Eye (tissue), 1 donor: ENCODE results near the gene TBKBP1.
"Not testable (repeated sequence)": the region's sequence is repeated elsewhere in the genome, so short reads cannot be mapped to it uniquely, and the experiment has no call there.

Source experiments
- DNase-seq: peaks from one replicate; pipeline ENCODE4 v3.0.0-alpha.2; 2015

The TBKBP1 gene

DNA sequence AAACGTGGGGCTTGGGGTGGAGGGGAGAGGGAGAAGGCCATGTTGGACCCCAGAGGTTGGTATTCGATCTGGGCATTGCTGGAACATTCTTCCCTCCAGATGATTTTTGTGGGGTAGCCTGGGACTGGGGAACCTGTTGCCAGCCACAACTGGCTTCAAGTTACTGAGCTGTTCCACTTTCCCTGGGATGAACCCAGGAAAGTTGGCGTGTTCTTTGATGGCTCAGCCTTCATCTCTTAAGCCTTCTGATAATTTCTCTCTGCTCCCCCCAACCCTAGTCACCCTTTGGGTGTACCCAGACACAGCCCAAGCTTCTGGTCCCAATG lies 41.1 kb downstream of the TBKBP1 start:
- DNase-seq: no peak

DNA sequence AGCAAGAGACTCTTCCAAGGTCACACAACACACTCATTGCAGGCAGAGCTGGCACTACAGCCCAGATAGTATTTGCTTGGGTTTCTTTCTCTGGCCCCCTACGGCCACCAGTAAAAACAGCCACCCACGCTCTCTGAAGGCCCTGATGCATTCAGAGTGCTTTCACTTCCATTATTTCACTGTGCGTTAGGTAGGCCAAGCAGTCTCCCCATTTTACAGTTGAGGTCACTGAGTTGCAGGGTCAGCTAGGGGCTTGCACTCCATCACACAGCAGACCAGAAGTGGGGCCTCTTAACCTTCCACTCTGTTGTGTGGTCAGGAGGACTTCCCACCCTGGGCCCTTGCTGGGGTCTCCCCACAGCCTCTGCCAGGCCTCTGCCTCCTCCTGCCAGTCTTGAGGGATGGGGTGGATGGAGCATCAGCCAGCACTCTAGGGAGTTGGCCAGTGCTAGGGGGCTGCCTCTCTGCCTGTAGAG lies 41.6 kb downstream of the TBKBP1 start:
- no peak for DNase-seq

DNA sequence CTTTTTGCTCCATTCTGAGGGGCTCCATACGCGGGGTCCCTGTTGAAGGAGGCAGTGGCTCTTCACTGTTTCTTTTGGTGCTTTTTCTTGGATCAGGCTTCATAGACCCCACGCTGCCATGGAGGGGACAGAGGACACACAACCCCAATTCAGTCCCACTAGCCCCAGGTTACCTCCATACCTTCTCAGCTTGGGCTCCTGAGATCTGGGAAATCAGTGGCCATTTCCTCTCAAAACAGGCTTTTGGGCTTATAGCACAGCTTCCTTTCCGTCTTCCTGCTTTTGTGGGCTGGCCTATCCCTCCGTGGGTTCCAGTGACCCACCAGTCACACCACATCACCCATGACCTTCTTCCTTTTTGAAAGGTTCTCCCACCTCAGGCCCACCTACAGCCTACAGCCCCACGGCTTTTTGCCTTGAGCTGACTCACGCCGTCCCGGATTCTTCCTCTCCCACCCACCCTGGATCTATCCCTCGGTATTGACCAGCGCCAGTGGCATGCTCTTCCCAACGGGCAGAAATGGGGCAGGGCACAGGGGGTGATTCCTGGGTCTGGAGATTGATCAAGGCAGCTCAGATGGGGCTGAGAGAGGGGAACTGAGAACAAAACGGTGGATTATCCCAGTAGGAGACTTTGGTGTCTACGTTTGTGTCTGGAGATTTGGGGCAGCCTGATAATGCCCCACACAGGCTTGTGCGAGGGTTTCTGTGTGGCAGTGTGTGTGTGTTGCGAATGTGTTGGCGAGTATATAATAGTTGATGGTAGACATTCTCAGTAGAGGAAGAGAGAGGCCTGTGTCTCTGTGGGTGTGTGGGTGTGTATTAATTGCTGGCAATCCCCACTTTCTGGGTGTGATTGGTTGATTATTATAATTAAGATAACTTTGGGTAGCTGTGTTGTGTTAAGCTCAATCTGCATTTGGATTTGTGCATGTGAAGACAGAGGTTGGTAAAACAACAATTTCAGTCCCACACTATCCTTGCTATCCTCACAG lies 42.8 kb downstream of the TBKBP1 start:
- DNase-seq: no peak

DNA sequence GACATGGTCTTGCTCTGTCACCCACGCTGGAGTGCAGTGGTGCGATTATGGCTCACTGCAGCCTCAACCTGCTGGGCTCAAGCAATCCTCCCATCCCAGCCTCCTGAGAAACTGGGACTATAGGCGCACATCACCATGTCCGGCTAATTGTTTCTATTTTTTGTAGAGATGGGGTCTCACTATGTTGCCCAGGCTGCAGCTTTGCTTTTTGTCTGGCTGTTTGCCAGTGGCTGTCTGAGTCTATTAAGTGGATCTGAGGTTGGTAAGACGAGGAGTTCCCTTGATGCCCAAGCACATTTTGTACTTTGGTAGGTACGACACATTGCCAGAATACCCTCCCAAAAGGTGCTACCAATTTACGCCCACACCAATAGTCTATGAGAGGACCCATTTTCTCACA lies 44.2 kb downstream of the TBKBP1 start:
- no peak for DNase-seq

DNA sequence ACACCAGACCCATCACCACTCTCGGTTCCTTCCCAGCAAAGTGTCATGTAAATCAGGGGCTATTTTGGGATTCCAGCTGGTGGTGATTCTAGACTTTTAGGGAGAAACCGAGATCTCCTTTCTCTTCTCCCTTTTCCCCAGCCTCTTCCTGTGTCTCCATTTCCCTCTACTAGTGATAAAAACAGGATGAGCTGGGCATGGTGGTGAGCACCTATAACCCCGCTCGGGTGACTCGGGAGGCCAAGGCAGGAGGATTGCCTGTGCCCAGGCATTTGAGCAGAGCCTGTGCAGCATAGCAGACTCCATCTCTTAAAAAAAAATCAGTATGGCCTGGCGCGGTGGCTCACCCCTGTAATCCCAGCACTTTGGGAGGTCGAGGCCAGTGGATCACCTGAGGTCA lies 45.2 kb downstream of the TBKBP1 start:
- no peak for DNase-seq

DNA sequence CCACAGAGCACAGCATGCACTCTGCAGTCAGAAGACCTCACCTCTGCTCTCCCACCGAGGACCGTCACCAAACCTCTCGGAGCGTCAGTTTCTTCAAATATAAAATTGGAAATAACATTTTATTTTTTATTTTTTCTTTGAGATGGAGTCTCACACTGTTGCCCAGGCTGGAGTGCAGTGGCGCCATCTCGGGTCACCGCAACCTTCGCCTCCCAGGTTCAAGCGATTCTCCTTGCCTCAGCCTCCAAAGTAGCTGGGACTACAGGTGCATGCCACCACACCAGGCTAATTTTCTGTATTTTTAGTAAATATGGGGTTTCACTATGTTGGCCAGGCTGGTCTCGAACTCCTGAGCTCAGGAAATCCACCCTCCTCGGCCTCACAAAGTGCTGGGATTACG lies 46.0 kb downstream of the TBKBP1 start:
- DNase-seq: not testable (repeated sequence)

DNA sequence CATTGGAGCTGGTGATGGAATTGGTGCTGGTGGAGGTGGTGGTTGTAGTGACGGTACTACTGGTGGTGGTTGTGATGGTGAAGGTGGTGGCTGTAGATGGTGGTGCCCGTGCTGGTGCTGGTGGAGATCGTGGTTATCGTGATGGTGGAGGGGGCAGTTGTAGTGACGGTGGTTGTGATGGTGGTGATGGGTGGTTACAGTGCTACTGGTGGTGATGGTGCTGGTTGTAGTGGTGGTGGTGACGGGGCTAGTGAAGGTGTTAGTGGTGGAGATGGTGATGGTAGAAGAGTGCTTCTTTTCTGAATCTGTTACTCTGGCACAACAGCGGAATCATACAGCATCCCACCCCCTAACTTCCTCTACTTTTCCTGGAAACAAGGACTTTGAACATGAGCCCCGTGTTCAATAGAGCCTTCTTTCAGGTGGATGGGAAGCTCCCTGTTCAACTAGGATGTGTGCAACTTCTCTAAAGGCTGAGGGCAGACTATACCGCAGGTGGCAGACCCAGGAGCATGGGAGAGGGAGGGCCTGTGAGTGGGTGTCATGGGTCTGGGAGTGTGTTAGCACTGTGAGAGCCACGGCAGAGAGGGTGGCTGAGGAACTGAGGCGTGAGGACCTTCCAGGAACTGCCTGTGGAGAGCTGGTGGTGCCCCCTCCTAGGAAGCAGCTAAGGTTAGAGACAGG lies 47.3 kb downstream of the TBKBP1 start:
- no peak for DNase-seq

DNA sequence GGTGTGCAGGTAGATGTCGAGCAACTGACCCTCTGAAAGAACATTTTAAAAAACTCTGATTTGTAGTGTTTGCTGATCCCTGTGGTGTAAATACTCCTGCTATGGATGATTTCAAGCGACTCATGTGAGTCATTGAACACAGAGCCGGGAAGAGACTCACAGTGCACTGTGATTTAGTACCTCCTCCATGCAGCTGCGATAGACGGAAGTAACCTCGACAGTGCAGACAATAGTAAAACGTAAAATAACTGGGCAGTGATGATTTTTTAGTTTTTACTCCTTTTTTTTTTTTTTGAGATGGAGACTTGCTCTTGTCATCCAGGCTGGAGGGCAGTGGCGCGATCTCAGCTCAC lies 47.8 kb downstream of the TBKBP1 start:
- no peak for DNase-seq

DNA sequence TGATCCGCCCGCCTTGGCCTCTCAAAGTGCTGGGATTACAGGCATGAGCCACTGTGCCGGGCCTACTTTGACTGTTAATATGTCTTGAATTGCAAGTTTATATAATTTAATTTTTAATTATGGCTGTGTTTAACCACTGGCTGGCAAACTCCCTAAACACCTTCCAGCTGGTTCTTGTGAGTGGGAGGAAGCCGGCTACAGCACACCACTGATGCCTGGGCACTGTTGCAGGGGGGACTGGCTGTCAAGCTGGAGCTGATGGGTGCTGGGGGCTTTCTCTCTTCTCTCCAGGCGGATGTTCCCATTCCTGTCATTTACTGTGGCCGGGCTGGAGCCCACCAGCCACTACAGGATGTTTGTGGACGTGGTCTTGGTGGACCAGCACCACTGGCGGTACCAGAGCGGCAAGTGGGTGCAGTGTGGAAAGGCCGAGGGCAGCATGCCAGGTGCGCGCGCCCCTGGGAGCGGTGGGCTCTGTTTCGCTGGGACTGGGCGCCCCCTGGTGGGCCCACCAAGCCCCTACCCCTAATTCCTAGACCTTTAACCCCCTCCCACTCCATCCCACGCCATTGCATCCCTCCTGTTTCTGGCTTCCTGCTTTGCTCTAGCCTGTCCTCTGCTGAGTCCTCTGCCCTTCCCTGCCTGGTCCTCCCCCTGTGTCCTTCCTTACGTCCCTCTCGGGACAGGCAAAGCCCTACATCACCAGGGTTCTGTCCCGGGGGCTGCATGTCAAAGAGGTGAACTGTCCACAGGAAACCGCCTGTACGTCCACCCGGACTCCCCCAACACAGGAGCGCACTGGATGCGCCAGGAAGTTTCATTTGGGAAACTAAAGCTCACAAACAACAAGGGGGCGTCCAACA lies 48.6 kb downstream of the TBKBP1 start:
- DNase-seq: peak; percentile 76

DNA sequence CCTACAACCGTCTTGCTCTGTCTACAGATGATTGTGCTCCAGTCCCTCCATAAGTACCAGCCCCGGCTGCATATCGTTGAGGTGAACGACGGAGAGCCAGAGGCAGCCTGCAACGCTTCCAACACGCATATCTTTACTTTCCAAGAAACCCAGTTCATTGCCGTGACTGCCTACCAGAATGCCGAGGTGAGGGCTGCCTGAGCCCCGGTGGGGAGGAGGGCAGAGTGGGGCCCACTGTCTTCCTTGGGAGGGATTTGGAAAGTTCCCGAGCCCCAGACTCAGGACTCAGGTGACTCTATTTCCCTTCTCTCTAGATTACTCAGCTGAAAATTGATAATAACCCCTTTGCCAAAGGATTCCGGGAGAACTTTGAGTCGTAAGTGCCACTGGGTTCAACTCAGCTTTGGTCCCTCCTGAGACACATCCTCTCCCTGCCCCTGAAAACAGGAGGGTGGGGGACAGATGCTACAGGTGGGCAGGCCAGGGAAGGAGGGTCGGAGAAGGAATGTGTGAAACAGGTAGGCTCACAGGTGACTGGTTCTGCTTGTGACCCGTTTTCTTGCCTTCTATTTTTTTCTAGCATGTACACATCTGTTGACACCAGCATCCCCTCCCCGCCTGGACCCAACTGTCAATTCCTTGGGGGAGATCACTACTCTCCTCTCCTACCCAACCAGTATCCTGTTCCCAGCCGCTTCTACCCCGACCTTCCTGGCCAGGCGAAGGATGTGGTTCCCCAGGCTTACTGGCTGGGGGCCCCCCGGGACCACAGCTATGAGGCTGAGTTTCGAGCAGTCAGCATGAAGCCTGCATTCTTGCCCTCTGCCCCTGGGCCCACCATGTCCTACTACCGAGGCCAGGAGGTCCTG lies 50.4 kb downstream of the TBKBP1 start:
- no peak for DNase-seq

DNA sequence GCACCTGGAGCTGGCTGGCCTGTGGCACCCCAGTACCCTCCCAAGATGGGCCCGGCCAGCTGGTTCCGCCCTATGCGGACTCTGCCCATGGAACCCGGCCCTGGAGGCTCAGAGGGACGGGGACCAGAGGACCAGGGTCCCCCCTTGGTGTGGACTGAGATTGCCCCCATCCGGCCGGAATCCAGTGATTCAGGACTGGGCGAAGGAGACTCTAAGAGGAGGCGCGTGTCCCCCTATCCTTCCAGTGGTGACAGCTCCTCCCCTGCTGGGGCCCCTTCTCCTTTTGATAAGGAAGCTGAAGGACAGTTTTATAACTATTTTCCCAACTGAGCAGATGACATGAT lies 51.0 kb downstream of the TBKBP1 start:
- DNase-seq: no peak

DNA sequence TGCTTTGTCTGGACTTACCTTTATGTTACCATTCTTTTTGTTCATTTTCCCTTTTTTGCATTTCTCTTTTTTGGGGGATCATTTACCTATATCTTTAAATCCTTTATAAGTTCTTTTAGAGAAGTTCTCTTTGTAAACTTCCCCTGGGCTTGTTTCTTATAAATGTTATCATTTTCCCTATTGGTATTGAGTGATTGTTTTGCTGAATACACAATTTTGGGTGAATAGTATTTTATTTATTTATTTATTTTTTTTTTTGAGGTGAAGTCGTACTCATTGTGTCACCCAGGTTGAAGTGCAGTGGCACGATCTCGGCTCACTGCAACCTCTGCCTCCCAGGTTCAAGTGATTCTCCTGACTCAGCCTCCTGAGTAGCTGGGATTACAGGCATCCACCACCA lies 57.5 kb downstream of the TBKBP1 start:
- DNase-seq: no peak

DNA sequence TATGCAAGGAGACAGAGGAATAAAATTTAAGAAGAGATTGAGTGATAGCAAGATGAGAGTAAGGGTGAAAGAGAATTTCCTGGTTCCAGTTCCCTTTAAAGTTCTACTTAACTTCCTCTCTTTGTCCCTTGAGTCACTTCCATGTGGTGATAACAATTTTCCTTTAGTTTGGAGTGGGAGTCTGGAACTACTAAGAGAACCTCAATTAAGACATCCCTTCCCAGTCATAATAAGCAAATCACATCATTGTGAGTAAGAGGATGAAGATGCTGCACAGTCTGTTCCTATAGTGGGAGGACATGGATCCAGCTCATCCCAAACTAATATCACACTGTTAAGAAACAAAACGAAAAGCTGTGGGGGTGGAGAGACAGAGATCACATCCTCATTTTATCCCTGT lies 63.4 kb downstream of the TBKBP1 start:
- DNase-seq: no peak

DNA sequence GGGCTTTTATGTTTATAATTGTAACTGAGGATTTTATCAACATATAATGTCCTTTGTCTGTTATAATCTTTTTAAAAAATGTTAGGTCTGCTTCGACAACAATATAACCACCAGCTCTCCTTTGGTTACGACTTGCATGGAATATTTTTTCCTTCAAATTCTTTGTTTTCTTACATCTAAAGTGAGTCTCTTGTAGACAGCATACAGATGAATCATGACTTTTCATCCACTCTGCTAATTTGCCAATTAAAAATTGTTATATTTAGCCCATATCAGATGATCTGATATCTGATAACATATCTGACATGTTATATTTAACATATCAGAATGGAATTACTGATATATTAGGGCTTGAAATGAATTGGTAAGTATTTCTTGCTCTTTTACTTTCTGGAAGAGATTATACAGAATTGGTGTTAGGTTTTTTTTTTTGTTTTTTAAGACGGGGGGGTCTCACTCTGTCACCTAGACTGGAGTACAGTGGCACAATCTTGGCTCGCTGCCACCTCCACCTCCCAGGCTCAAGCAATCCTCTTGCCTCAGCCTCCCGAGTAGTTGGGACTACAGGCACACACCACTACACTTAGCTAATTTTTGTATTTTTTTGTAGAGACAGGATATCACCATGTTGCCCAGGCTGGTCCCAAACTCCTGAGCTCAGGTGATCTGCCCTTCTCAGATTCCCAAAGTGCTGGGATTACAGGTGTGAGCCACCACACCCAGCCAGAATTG lies 66.6 kb downstream of the TBKBP1 start:
- no peak for DNase-seq
